Measurements from ENCODE around the gene EIF6.

DNA sequence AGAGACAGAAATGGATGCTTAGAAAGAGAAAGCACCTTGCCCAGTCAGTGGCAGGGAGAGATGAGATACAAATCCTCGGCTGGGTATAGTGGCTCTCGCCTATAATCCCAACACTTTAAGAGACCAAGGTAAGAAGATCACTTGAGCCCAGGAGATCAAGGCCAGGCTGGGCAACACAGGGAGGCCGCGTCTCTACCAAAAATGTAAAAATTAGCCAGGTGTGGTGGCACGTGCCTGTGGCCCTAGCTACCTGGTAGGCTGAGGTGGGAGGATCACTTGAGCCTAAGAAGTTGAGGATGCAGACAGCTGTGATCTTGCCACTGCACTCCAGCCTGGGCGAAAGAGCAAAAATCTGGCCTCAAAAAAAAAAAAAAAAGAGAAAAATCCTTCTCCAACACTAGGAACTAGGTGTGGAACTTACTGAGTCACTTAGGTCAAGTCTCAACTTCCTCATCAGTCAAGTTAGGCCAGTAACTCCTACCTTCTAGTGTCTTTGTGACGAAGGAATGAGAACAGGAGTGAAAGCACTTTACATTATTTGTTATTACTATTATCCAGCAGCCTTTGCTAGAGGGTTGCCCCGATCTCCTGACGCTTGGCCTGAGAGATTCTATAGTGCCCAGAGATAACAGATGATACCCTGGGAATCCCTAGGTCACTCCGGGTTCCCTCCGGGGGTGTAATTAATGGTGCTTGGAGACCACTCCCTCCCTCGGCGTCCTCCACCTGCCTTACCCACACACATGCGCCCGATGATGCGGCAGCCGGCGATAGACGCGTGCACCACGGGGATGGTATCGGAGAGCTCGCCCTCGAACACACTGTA lies 918 bp downstream of the EIF6 start:
- TF ChIP-seq, protein P1, sequence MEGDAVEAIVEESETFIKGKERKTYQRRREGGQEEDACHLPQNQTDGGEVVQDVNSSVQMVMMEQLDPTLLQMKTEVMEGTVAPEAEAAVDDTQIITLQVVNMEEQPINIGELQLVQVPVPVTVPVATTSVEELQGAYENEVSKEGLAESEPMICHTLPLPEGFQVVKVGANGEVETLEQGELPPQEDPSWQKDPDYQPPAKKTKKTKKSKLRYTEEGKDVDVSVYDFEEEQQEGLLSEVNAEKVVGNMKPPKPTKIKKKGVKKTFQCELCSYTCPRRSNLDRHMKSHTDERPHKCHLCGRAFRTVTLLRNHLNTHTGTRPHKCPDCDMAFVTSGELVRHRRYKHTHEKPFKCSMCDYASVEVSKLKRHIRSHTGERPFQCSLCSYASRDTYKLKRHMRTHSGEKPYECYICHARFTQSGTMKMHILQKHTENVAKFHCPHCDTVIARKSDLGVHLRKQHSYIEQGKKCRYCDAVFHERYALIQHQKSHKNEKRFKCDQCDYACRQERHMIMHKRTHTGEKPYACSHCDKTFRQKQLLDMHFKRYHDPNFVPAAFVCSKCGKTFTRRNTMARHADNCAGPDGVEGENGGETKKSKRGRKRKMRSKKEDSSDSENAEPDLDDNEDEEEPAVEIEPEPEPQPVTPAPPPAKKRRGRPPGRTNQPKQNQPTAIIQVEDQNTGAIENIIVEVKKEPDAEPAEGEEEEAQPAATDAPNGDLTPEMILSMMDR (IDR thresholded peaks at IDR 0.05): no peak
- TF ChIP-seq POLR2A (IDR thresholded peaks at IDR 0.05): peak in 1 of 4 donors; percentile 26

Data from esophagus squamous epithelium (tissue), 4 donors.